ENCODE data around the gene R3HDM2.

Gene R3HDM2

GRCh38 chr12:57467212-57467874 lies 36.5 kb upstream of the R3HDM2 start:
- no peak for DNase-seq (ENCODE audit: low read depth in 2 of 2)

- no peak for DNase-seq (ENCODE audit: low read depth in 2 of 2)
Measured at GRCh38 chr12:57465747-57466505, 35.1 kb upstream of the R3HDM2 start.

GRCh38 chr12:57465030-57465746 lies 34.3 kb upstream of the R3HDM2 start:
- no peak for DNase-seq (ENCODE audit: low read depth in 2 of 2)

- no peak for DNase-seq (ENCODE audit: low read depth in 2 of 2)
Measured at GRCh38 chr12:57464569-57464968, 33.7 kb upstream of the R3HDM2 start.

GRCh38 chr12:57462912-57463253 lies 32.0 kb upstream of the R3HDM2 start:
- DNase-seq (ENCODE audit: low read depth in 2 of 2), result no peak

- DNase-seq (ENCODE audit: low read depth in 2 of 2), result peak; percentile 75 to 83
Measured at GRCh38 chr12:57462251-57462911, 31.5 kb upstream of the R3HDM2 start.

GRCh38 chr12:57461917-57462250 lies 31.0 kb upstream of the R3HDM2 start:
- DNase-seq (ENCODE audit: low read depth in 2 of 2), result no peak

- DNase-seq (ENCODE audit: low read depth in 2 of 2), result no peak
Measured at GRCh38 chr12:57461276-57461916, 30.6 kb upstream of the R3HDM2 start.

- no peak for DNase-seq (ENCODE audit: low read depth in 2 of 2)
Measured at GRCh38 chr12:57460841-57461275, 30.0 kb upstream of the R3HDM2 start.

GRCh38 chr12:57460468-57460784 lies 29.6 kb upstream of the R3HDM2 start:
- DNase-seq (ENCODE audit: low read depth in 2 of 2), result no peak

GRCh38 chr12:57459750-57460467 lies 29.1 kb upstream of the R3HDM2 start, which contains the start of gene GLI1:
Gene GLI1 (plus strand): TSS chr12:57459785. CDS start chr12:57463692, 3,907 bp downstream.
- DNase-seq (ENCODE audit: low read depth in 2 of 2), result no peak

GRCh38 chr12:57459055-57459749 lies 28.4 kb upstream of the R3HDM2 start:
- peak; percentile 92 to 94 for DNase-seq (ENCODE audit: low read depth in 2 of 2)

- DNase-seq (ENCODE audit: low read depth in 2 of 2), result no peak
Measured at GRCh38 chr12:57458665-57459054, 27.8 kb upstream of the R3HDM2 start.

GRCh38 chr12:57456737-57457490 lies 26.1 kb upstream of the R3HDM2 start:
- DNase-seq (ENCODE audit: low read depth in 2 of 2), result no peak

- DNase-seq (ENCODE audit: low read depth in 2 of 2), result no peak
Measured at GRCh38 chr12:57456145-57456700, 25.4 kb upstream of the R3HDM2 start.

- no peak for DNase-seq (ENCODE audit: low read depth in 2 of 2)
Measured at GRCh38 chr12:57455374-57456144, 24.7 kb upstream of the R3HDM2 start.

GRCh38 chr12:57454566-57455373 lies 23.9 kb upstream of the R3HDM2 start, which contains the start of gene INHBE:
Gene INHBE (plus strand): TSS chr12:57455307. CDS start chr12:57455537, 230 bp downstream.
- no peak for DNase-seq (ENCODE audit: low read depth in 2 of 2)

GRCh38 chr12:57454213-57454565 lies 23.3 kb upstream of the R3HDM2 start:
- no peak for DNase-seq (ENCODE audit: low read depth in 2 of 2)

Data from stimulated activated CD8-positive, alpha-beta memory T cell treated with anti-CD3 and anti-CD28 coated beads, Interleukin-2, amount 100 ng/mL, for 48 hours (primary cell).